Measurements from ENCODE around the gene GALNT17. TPM values are rescaled to one million over a fixed set of nuclear protein-coding genes. Genes with fewer than 3 reads are reported as not detected.

The GALNT17 gene
- total and polyA plus RNA-seq, 12 donors, result 0.94 to 37.5 (median 8.1) TPM

DNA sequence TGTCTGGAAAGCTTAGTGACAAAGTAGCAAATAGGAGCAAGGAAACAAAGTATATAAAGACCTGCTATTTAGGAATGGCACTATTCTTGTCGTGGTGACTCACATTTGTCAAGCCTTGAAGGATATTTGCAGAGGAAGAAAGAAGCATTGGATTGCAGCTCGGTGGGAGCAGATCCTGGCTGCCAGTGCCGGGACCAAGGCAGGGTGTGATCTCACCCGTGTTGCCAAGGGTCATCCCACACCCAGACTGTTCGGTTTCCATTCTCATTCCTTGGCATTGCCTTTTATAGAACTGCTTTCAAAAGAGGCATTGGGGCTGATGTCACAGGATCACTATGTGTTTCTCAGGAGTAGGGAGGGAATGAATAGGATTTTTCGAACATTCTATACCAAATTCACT, 176.2 kb downstream of the GALNT17 start:
- Histone ChIP-seq H3K4me1 (replicated peaks in 1 of 2) (peaks cover 5 to 9% of the 10 kb centered on the region in 2 donors), H3K4me3 (no peak overlapping the region), H3K27me3 (no peaks in the 10 kb centered on the region), H3K36me3 (replicated peaks in 1 of 2) (no peaks in the 10 kb centered on the region), H3K27ac (no peak overlapping the region), H3K9me3 (replicated peaks in 1 of 3) (no peaks in the 10 kb centered on the region)
- no peak for TF ChIP-seq POLR2A (IDR thresholded peaks at IDR 0.05)
- TF ChIP-seq, protein P1, sequence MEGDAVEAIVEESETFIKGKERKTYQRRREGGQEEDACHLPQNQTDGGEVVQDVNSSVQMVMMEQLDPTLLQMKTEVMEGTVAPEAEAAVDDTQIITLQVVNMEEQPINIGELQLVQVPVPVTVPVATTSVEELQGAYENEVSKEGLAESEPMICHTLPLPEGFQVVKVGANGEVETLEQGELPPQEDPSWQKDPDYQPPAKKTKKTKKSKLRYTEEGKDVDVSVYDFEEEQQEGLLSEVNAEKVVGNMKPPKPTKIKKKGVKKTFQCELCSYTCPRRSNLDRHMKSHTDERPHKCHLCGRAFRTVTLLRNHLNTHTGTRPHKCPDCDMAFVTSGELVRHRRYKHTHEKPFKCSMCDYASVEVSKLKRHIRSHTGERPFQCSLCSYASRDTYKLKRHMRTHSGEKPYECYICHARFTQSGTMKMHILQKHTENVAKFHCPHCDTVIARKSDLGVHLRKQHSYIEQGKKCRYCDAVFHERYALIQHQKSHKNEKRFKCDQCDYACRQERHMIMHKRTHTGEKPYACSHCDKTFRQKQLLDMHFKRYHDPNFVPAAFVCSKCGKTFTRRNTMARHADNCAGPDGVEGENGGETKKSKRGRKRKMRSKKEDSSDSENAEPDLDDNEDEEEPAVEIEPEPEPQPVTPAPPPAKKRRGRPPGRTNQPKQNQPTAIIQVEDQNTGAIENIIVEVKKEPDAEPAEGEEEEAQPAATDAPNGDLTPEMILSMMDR (IDR thresholded peaks at IDR 0.05), result no peak
- 19 to 27% (median 25%) methylated on average over 6 of the region's 6 CpGs for WGBS, 4 donors
- intact Hi-C loops (cut with DNase I), result no loop called here
- peak in 4 of 7 donors; percentile 7 to 29 (median 22) for DNase-seq

DNA sequence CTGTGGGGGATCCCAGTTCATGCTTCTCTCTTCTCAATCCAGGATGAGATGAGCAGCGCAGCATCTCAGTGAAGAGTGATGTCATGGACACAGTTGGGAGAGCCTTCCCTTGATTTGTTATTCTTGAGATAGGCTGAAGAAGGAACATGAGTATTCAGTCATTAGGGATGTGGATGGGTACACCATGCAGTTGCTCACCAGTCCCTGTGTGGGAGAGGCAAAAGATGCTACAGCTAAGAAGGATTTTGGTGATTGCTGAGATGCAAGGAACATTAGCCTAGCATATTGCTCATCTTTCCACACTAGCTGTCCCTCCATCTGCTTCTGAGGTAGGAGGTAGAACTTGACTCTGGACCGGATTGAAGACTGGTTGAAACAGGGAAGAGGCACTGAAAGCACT, 179.6 kb downstream of the GALNT17 start:
- 69 to 88% (median 72%) methylated on average over 2 of the region's 2 CpGs for WGBS, 4 donors
- no peak overlapping the region for H3K27ac ChIP-seq
- no peaks in the 10 kb centered on the region for H3K27me3 ChIP-seq

DNA sequence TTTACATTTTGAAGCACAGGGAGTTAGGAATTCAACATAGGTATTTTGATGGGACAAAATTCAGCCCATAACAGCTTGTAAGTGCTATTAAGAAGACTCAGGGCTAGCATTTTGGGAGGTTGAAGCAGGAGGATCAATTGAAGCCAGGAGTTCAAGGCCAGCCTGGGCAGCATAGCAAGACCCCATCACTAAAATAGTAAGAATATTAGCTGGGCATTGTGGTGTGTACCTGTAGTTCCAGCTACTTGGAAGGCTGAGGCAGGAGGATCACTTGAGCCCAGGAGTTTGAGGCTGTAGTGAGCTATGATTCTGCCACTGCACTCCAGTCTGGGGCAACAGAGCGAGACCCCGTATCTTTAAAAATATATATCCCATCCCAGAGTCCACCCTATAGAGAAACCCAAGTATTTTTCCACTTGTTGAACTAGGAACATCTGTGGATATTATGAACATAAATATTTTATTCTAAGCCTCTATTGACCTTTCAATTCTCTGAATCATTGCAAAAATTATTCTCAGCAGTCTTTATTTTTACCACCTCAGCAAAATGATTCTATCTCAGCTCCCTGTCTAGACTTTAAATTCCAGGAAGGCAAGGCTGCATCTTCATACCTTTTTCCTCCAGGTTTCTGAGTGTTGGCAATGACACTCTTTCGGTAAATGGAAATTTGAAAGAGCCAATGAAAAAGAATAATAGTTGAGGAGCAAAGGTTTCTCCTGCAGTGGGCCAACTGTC, 181.0 kb downstream of the GALNT17 start:
- intact Hi-C loops (cut with DNase I), result no loop called here
- Histone ChIP-seq H3K4me3 (no peak overlapping the region), H3K36me3 (replicated peaks in 1 of 2) (no peaks in the 10 kb centered on the region), H3K27me3 (no peaks in the 10 kb centered on the region), H3K9me3 (replicated peaks in 1 of 3) (no peaks in the 10 kb centered on the region), H3K27ac (no peak overlapping the region), H3K4me1 (replicated peaks in 1 of 2) (no peaks in the 10 kb centered on the region)
- DNase-seq, result no peak
- TF ChIP-seq, protein P1 (IDR thresholded peaks at IDR 0.05), result no peak
- TF ChIP-seq POLR2A (IDR thresholded peaks at IDR 0.05), result no peak
- WGBS, 4 donors, result 89 to 95% (median 91%) methylated on average over 3 of the region's 3 CpGs

More for the DNA sequence above, 179.6 kb downstream of the GALNT17 start:
- no peaks in the 10 kb centered on the region for H3K9me3 ChIP-seq (replicated peaks in 1 of 3)
- no peak overlapping the region for H3K4me3 ChIP-seq
- TF ChIP-seq POLR2A (IDR thresholded peaks at IDR 0.05), result no peak
- TF ChIP-seq, protein P1 (IDR thresholded peaks at IDR 0.05), result no peak
- no peaks in the 10 kb centered on the region for H3K36me3 ChIP-seq (replicated peaks in 1 of 2)
- no peaks in the 10 kb centered on the region for H3K4me1 ChIP-seq (replicated peaks in 1 of 2)
- DNase-seq, result no peak
- intact Hi-C loops (cut with DNase I), result no loop called here

DNA sequence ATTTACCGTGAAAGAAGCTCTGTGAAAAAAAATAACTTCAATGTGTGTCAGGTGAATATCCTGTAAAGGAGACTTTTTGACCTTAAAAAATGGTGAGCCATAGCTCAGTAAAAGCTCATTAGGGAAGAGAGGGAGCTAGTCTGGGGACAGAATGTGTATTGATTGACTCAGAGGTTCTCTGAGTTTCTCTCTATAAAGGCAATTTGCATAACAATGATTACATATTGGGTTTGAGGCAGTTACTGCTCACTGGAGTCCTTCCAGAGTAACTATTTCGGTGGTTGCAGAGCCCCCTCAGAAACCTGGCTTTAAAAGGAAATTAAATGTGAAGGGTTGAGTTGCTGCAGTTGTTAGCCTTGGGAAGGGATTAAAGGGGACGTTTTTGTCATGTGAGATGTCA, 181.6 kb downstream of the GALNT17 start:
- no peaks in the 10 kb centered on the region for H3K27me3 ChIP-seq
- no peaks in the 10 kb centered on the region for H3K4me1 ChIP-seq (replicated peaks in 1 of 2)
- no peak overlapping the region for H3K4me3 ChIP-seq
- intact Hi-C loops (cut with DNase I), result no loop called here
- no peaks in the 10 kb centered on the region for H3K36me3 ChIP-seq (replicated peaks in 1 of 2)
- TF ChIP-seq, protein P1 (IDR thresholded peaks at IDR 0.05), result no peak
- TF ChIP-seq POLR2A (IDR thresholded peaks at IDR 0.05), result no peak
- DNase-seq, result no peak
- H3K9me3 ChIP-seq (replicated peaks in 1 of 3), result no peaks in the 10 kb centered on the region
- H3K27ac ChIP-seq, result no peak overlapping the region
- 29 to 42% (median 36%) methylated on average over 3 of the region's 3 CpGs for WGBS, 4 donors
